Myocyte (in vitro differentiated cells): Measurements from ENCODE around the gene ABCC6. TPM values are rescaled to one million over a fixed set of nuclear protein-coding genes. Genes with fewer than 3 reads are reported as not detected.
A peak's percentile ranks its signal among the peaks of the same experiment; 100 is the strongest.
"Not testable (repeated sequence)": the region's sequence is repeated elsewhere in the genome, so short reads cannot be mapped to it uniquely, and the experiment has no call there.

ENCODE experiments used
- DNase-seq: peaks from one replicate; pipeline ENCODE4 v3.0.0-alpha.2; 2012; ENCODE audit warnings: low read depth
- total RNA-seq: library from RNA; depleted of rRNA; stranded (reverse); fragments of >200 nt; gene quantifications from 2 replicates; pipeline ENCODE4 v1.2.3, GENCODE V29; 2014

The ABCC6 gene
- total RNA-seq, 1 donor from 2014 or later = 0.43 TPM

DNA sequence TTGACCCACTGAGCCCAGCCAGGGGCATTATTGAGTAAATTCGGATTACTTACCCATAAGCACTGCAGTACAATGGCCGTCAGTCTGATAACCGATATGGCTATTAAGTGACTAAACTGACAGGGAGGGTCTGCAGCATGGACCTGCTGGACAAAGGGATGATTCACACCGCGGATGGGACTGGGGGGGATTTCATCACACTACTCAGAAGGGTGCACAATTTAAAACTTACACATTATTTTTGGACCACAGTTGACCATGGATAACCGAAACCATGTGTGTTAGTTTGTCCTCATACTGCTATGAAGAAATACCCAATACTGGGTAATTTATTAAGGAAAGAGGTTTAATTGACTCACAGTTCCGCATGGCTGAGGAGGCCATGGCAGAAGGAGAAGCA is 106.5 kb downstream of the ABCC6 start:
- no peak for DNase-seq

DNA sequence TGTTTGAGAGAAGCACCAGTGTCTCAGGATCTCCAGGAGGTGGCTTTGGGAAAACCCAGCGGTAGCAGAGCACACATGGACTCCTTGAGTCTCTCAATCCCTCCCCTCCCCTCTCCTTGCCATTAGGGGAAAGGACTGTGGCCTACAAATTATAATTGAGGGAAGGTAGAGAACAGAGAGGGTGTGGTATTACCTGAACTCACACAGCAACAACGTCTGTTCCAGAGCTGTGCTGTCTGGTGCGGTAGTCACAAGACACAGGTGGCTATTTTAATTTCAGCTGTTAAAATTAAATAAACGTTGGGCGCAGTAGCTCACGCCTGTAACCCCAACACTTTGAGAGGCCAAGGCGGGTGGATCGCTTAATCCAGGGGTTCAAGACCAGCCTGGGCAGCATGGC is 110.2 kb downstream of the ABCC6 start:
- no peak for DNase-seq

DNA sequence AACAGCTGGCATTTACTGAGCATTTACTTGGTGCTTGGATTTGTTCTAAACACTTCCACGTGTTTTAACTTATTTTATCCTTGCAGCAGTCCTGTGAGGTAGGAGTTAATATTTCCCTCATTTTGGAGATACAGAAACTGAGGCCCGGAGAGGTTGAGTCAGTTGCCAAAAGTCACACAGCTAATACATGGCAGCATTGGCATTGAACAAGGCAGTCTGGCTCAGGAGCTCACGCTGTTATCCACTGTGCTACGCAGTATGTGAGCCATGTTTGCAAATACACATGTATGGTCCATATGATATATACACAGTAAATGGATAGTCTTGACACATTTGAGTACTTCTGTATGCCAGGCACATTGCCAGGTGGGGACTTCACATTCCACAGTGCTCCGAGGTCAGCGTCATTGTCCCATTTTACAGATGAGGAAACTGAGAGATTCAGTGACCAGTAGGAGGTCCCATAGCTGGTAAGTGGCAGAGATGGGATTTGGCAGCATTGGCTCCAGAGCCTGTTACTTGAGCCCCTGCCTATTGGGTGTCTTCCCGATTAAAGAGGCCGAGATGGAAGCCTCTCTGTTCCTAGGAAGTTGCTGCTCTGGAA is 110.7 kb downstream of the ABCC6 start:
- no peak for DNase-seq

DNA sequence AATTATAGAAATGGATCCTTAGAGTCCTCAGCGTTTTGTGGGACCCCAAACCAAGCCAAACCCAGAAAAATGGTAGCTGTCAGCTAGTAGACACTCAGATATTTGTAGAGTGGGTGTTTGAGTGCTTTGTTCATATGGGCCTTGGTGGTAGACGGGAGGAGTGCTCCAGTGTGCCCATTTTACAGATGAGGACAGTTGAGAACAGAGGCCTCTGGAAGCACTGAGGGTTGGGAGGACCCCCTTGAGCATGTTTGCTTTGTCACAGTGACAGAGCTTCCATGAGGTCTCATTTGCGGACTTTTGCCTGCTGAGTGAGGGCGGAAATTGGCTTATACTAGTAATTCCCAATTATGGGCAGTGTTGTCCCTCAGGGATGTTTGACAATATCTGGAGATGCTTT is 111.7 kb downstream of the ABCC6 start:
- no peak for DNase-seq

DNA sequence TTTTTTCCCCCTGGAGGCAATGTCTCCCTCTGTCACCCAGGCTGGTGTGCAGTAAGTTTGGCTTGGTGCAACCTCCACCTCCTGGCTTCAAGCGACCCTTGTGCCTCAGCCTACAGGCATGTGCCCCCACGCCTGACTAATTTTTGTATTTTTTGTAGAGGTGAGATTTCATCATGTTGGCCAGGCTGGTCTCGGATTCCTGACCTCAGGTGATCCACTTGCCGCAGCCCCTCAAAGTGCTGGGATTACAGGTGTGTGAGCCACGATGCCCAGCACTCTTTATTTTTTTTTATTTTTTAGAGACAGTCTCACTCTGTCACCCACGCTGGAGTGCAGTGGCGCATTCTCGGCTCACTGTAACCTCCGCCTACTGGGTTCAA is 113.2 kb downstream of the ABCC6 start:
- no peak for DNase-seq

DNA sequence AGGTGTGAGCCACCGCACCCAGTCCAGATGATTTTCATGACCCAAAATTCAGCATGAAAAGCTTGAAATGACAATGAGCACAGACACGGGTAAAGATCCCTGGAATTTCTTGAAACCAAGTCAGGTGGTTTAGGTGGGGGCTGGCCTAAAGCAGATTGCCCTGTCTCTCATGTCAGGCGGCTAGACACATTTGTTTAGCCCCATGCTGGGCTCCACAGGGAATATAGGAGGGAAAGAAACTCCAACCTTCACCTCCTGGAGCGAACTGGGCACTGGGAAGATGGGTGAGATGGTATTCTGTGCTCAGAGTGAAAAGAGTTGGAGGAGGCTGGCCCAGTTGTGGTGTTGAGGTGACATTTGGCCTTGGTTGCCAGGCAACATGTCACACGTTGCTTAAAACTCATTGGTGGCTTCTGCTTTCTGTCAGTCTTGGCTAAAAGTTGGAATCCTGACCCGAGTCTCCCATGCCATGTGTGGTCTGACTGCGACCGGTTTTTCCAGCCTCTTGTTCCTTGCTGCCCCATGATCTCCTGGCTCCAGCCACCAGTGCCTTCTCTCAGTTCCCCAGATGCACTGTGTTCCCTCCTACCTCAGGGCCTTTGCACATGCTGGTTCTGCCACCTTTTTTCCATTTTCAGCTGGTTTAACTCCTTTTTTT is 113.7 kb downstream of the ABCC6 start:
- DNase-seq = no peak

DNA sequence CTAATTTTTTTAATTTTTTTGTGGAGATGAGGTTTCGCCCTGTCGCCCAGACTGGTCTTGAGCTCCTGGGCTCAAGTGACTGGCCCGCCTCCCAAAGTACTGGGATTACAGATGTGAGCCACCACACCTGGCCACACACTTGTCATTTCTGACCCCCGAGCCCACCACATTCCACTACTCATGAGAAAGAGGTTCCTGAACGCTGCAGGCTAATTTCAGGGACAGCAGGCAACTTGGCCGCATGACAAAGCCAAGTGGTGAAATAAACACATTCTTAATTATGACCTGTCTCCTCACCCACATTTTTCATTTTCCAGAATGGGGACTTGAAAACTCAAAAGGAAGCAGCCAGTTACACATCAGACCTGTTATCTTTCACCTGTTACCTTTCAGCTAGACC is 114.5 kb downstream of the ABCC6 start:
- DNase-seq = no peak

DNA sequence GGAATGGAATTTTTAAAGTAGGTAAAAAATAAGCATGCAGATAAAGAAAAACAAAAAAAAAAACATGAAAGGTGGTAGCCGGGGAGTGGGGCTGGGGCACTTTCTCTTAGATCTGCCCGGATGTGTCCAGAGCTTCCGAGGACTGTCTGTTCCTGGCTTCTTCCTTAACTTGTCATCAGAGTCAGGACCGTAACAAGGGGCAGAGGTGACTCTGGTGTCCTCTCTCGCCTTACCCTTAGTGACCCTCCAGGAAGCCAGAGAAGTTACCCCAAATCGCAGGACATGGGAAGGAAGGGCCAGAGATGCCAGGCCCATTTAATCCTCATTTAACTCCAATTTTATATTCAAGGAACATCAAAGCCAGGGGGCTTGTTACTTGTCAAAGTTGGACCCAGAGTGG is 115.5 kb downstream of the ABCC6 start:
- no peak for DNase-seq

DNA sequence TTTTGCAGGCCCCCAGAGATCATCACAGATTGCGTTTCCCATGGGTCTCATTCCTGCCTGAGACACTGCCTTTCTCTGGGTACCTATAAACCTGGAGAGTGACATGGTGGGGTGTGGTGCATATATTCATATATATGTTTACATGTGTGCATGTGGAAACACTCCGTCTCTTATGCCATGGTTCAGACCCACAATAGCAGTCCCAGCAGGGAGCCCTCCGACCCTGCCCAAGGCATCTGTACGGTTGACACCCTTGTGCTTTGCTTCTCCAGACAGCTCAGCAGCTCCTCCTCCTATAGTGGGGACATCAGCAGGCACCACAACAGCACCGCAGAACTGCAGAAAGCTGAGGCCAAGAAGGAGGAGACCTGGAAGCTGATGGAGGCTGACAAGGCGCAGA is 116.8 kb downstream of the ABCC6 start:
- no peak for DNase-seq

DNA sequence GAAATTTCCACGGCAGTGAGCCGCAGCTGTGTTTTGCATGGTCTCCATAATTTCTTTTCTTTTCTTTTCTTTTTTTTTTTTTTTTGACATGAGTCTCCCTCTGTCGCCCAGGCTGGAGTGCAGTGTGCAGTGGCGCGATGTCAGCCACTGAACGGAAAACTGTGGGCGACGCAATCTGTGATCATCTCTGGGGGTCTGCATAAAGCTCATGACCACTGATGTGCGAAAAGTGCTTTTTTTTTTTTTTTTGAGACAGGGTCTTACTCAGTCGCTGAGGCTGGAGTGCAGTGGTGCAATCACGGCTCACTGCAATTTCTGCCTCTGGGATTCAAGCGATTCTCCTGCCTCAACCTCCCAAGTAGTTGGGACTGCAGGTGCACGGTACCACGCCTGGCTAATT is 117.6 kb downstream of the ABCC6 start:
- DNase-seq = no peak

DNA sequence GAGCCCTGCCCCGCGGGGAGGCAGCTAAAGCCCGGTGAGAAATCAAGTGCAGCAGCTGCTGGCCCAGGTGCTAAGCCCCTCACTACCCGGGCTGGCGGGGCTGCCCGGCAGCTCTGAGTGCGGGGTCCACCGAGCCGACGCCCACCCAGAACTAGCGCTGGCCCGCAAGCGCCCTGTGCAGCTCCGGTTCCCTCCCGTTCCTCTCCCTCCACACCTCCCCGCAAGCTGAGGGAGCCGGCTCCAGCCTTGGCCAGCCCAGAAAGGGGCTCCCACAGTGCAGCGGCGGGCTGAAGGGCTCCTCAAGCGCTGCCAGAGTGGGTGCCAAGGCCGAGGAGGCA is 118.5 kb downstream of the ABCC6 start:
- not testable (repeated sequence) for DNase-seq

DNA sequence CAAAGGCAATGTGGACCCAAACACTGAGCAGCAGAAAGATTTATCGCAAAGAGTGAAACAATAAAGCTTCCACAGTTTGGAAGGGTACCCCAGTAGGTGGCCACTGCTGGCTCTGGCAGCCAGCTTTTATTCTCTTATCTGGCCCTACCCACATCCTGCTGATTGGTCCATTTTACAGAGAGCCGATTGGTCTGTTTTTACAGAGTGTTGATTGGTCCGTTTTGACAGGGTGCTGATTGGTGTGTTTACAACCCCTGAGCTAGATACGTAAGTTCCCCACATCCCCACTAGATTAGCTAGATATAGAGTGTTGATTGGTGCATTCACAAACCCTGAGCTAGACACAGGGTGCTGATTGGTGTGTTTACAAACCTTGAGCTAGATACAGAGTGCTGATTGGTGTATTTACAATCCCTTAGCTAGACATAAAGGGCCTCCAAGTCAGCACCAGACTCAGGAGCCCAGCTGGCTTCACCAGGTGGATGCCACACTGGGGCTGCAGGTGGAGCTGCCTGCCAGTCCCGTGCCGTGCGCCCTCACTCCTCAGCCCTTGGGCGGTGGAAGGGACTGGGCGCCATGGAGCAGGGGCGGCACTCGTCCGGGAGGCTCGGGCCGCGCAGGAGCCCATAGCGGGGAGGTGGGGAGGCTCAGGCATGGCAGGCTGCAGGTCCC is 119.0 kb downstream of the ABCC6 start:
- not testable (repeated sequence) for DNase-seq

DNA sequence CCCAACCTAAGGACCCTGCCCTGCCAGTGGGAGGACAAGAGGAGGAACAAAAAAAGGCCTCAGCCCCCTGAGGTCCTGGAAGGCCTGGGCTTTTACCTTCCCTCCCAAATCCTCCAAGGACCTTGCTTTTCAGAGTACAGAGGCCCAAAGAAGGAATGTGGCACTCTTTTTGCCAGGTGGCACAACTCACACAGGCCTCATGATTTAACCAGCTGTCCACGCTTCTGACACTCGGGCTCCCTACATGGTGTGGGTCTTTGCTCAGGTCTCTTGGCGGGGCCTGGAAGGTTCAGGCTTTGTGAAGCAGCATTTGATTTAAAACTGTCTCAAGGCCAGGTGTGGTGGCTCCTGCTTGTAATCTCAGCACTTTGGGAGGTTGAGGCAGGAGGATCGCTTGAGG is 120.6 kb downstream of the ABCC6 start:
- no peak for DNase-seq

DNA sequence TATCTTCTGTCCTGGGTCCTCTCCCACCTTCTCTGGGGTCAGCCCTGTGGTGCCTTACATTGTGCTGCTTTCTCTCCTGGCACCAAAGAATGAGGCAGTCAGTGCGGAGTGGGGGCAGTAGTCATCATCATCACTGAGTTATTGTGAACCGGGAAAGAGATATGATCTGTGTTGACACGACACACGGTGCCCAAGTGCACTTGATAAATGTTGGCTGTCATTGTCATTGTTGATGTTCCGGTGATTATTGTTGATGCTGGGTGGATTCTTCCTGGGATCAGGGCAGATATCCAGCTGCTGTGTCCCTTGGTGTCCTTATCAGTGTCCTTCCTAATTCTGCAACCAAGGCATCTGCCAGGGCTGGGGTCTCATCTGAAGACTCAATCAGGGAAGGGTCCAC is 121.7 kb downstream of the ABCC6 start:
- DNase-seq = no peak

DNA sequence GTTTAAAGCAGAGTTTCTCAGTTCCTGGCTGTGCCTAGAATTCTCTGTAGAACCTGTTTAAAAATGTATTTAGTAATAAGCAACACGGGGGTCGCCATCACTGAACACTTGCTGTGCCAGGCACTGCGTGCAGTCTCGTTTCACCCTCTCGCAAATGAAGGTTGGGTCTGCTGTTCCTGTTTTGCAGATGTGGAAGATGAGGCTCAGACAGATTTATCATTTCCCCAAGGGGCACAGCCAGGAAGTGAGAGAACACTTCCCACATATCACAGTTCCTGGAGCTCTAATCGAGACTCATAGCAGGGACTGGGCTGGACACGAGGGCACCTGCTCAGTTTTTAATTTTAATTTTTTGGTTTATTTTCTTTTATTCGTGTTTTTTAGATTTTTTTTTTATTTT is 122.7 kb downstream of the ABCC6 start:
- no peak for DNase-seq

DNA sequence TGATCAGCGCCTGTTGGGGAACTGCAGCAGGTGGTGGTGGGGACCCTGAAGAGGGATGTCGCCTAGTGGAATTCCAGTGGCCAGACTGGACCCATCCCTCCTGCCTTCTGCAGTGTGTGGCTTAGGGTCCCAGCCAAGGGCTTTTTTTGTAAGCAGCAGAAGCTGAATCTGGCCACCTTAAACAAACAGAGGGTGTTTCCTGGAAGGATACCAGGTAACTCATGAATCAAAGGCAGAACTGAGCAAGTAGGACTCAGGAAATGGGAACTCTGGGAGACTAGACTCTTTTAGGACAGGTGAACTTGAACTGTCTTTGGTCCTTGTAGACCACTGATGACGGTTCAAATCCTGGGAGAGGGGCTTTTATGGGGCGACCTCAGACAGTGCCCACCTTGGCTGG is 124.0 kb downstream of the ABCC6 start:
- DNase-seq = peak; percentile 19

Other genes with a start within 250 kb of the ABCC6 start
- gene NOMO3, start 9.0 kb upstream of the ABCC6 start, total RNA-seq = 80.5 and 93.1 TPM in 2 replicates
- gene NPIPA7, start 155.6 kb upstream of the ABCC6 start, total RNA-seq = 6.7 and 8.2 TPM in 2 replicates